ENCODE data around the gene GPSM3.

DNA sequence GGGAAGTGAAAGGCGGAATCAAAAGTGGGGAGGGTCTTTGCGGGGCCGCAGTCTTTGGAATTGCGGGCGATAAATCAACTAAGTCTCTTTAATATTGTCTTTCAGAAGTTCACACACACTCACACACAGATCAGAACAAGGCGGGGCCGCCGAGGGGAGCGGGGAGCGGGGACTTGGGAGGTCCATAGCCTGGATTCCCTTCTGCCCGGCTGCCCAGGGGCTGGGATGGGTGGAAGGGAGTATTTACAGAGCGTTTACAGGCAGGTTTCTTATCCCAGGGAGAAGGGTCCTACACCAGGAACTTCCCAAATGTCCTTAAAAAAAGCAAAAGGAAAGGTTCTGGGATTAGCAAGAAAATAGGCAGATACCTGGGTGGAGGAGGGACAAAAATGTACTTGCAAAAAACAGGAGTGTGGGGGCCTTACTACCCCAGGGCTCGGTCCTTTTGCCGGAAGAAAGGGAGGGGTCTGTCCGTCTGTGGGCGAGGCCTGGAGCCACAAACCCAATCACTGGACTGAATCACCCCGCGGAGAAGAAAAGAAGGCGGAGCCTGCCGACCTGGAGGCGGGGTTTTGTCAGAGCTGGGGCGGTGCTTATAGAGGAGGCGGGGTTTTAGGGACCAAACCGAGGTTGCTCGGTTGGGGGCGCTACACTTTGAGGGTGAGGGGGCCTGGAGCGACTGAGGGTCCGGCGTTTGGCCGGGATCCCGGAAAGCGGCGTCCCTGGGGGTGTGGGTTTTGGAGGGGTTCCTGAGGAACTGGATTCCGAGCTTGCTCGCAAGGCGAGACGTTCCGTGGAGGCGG is 44.0 kb downstream of the GPSM3 start:
- TF ChIP-seq POLR2A (IDR thresholded peaks at IDR 0.05) (no peak), CTCF (IDR thresholded peaks at IDR 0.05) (no peak), POLR2AphosphoS5 (IDR thresholded peaks at IDR 0.05) (no peak)

Data from upper lobe of left lung (tissue), 4 donors.